Retinal pigment epithelial cell (primary cell): ENCODE data around the gene HS6ST1.

Experiments
- DNase-seq: peaks from one replicate; pipeline ENCODE4 v3.0.0-alpha.2; 2010; ENCODE audit warnings: low read depth
- H3K4me3 ChIP-seq: 2 replicates; pipeline ENCODE4 v1.5.1; 2011; ENCODE audit warnings: mild to moderate bottlenecking, low read length, control low read depth, moderate library complexity
- CTCF ChIP-seq: conservative IDR thresholded peaks from 2 replicates; pipeline ENCODE4 v1.5.1; 2011; ENCODE audit warnings: low read depth, low read length, control low read depth, inconsistent platforms

Gene HS6ST1

DNA sequence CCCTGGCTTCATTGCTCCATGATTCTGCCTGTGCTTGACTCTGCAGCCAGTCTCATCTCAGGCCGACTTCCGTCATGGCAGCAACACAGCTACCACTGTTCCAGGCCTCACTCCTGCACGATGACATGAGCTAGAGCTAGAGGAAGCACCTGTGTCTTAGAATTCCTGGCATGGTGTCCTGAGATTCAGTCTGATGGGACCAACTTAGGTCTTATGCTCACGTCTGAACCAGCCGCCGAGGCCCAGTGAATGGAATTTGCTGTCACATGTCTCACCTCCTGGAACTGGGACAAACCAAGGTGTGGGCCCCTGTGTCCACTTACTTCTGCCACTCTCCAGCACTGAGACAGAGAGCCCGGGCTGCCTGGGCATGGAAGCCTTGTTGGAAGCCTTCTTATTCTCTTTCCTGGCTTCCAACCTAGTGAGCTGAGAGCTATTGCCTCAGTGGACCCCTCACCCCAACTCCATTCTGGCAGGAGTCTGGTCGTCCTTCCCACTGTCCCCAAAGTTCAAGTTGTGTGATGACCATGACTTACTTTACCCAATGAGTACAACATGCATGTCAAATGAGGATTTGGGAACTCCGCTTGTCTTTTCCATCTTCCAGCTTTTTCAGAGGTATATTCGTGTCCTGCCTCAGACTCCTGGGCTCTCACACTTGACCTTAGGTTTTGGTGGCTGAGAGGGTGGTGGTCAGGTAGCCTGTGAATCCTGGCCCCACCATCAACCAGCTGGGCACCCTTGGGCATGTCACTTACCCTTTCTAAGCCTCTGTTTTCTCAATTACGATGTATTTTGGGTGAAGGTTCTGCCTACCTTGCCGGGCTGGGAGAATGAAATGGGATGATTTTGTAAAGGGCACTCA, 39.1 kb upstream of the HS6ST1 start:
- no peak overlapping the region for H3K4me3 ChIP-seq
- no peak for DNase-seq
- TF ChIP-seq CTCF, result no peak

GRCh38 chr2:128356127-128356526, 37.5 kb upstream of the HS6ST1 start:
- H3K4me3 ChIP-seq, result no peak overlapping the region
- no peak for TF ChIP-seq CTCF
- DNase-seq, result no peak

DNA sequence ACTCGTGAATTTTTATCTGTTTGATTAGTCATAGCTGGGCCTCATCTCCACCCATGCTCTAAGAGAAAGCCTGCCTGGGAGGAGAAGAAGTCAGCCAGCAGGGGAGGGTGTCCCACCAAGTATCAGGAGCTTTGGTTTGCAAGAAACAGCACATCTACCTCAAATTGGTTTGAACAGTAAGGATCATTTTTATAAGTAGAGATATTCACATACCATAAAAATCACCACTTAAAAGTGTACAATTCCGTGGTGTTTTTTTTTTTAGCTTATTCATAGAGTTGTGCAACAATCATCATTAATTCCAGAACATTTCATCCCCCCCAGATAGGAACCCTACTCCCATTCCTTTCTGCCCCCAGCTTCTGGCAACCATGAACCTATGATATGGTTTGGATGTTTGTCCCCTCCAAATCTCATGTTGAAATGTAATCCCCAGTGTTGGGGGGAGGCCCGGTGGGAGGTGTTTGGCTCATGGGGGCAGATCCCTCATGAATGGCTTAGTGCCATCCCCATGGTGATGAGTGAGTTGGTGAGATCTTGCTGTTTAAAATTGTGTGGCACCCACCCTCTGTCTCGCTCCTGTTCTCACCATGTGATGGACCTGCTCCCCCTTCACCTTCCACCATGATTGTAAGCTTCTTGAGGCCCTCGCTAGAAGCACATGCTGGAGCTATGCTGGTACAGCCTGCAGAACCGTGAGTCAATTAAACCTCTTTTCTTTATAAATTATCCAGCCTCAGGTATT, 36.2 kb upstream of the HS6ST1 start:
- no peak overlapping the region for H3K4me3 ChIP-seq
- no peak for DNase-seq
- peak; percentile 21 for TF ChIP-seq CTCF

DNA sequence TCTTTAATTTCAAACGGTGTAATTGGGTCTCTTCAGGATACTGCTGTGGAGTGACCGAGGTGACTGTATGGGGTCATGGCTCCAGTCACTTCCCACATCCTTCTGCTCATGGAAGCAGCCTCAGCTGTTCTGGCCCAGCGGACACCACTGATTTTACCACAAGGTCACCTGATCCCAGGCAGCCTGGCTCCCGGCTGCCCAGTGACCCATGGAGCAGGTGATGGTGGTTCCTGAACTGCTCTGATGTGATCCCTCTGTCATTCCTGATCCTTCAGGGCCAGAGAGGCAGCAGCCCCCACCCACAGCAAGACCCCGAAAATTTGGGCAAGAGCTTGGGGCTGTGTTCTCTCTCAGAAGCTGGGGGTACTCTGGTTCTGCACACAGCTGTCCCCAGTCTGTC, 35.5 kb upstream of the HS6ST1 start:
- H3K4me3 ChIP-seq, result no peak overlapping the region
- no peak for TF ChIP-seq CTCF
- DNase-seq, result no peak

GRCh38 chr2:128350736-128351135, 32.1 kb upstream of the HS6ST1 start:
- H3K4me3 ChIP-seq, result no peak overlapping the region
- TF ChIP-seq CTCF, result no peak
- DNase-seq, result no peak

DNA sequence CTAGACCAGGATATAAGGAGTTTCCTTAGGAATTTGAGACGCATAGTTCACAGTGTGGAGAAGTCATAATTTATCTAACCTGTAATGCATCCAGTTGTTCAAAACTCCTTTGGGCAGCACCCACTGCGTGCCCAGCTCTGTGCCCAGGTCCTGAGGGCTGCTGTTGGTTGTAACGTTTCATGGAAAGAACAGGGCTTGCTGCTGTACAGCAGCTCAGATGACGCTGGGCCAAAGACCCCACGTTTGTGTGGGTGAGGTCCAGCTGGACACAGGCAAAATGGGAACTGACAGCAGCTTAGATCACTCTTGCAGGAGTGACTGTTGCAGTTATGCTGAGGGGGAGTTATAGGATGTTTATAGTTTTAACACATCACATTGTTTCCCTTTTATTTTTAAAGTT, 30.0 kb upstream of the HS6ST1 start:
- no peak for TF ChIP-seq CTCF
- DNase-seq, result no peak

More for the DNA sequence above, 30.0 kb upstream of the HS6ST1 start:
- H3K4me3 ChIP-seq, result no peak overlapping the region
